GM12878 (cell line): ENCODE measurements around the gene DCAF5. TPM values are rescaled to one million over a fixed set of nuclear protein-coding genes. Genes with fewer than 3 reads are reported as not detected.

Source experiments
- ATAC-seq: fragments of 200-7000 bp; cut with Tn5 transposase; 3 replicates; pipeline ENCODE4 v1.9.1; 2020; ENCODE audit warnings: mild to moderate bottlenecking, moderate library complexity
- BruUV-seq: library from RNA; stranded (reverse); fragments of 400-500 nt; replicated peaks from 2 replicates; lab custom pipeline; 2021; lab: Mats Ljungman, UMichigan
- CTCF ChIA-PET: fragments of 300-600 bp; sonication (Branson Sonifier 250); formaldehyde crosslinking; extraction: SDS; loops from one replicate; lab custom pipeline; 2021; ENCODE audit warnings: inconsistent platforms; lab: Yijun Ruan, JAX
- POLR2A ChIA-PET: fragments of 350-600 bp; formaldehyde crosslinking; extraction: SDS; loops from one replicate; lab custom pipeline; 2021; ENCODE audit warnings: inconsistent platforms; lab: Charles Lee
- RAD21 ChIA-PET: fragments of 300-600 bp; sonication (Branson Sonifier 250); formaldehyde crosslinking; loops from one replicate; lab custom pipeline; 2023; ENCODE audit warnings: antibody characterized with exemption; ENCODE audit not compliant: unreplicated experiment; lab: Charles Lee
- SMC1A ChIA-PET: fragments of 300-600 bp; sonication (Branson Sonifier 250); formaldehyde crosslinking; loops from one replicate; lab custom pipeline; 2023; ENCODE audit not compliant: unreplicated experiment, uncharacterized antibody; lab: Charles Lee
- DNase-seq: peaks from one replicate; pipeline ENCODE4 v3.0.0-alpha.2; 2011; ENCODE audit warnings: low read depth, low spot score
- FAIRE-seq: peaks from 3 replicates; lab custom pipeline; 2011; peaks lifted over from hg19 to GRCh38; lab: Jason Lieb, UNC
- H2AFZ ChIP-seq: 2 replicates; pipeline ENCODE4 v1.6.0; 2011; ENCODE audit warnings: low read depth, low read length, control low read depth; ENCODE audit not compliant: control insufficient read depth
- H3K27ac ChIP-seq: 2 replicates; pipeline ENCODE4 v1.5.1; 2011; ENCODE audit warnings: control low read depth; ENCODE audit not compliant: control insufficient read depth, insufficient read depth
- H3K27me3 ChIP-seq, 2 experiments: replicated peaks in 1 of 2; 2 replicates each; pipeline versions ENCODE4 v1.6.0 to v1.6.1; 2011; ENCODE audit warnings: low read length in 1 of 2; ENCODE audit not compliant: control insufficient read depth in 2 of 2, insufficient read depth in 2 of 2
- H3K36me3 ChIP-seq, 2 experiments: 2 replicates each; pipeline ENCODE4 v1.5.1; 2011; ENCODE audit warnings: low read length in 1 of 2; ENCODE audit not compliant: control insufficient read depth in 2 of 2, insufficient read depth in 2 of 2
- H3K4me1 ChIP-seq: 2 replicates; pipeline ENCODE4 v1.6.1; 2011; ENCODE audit warnings: mild to moderate bottlenecking, low read length, moderate library complexity, mixed read lengths; ENCODE audit not compliant: control insufficient read depth, insufficient read depth
- H3K4me2 ChIP-seq: 2 replicates; pipeline ENCODE4 v1.6.0; 2011; ENCODE audit warnings: control low read depth; ENCODE audit not compliant: control insufficient read depth, insufficient read depth
- H3K4me3 ChIP-seq: fragments of 200-600 bp; sonication (generic); 2 replicates; pipeline ENCODE4 v1.5.1; 2016
- H3K79me2 ChIP-seq: 2 replicates; pipeline ENCODE4 v1.6.0; 2011; ENCODE audit warnings: low read length; ENCODE audit not compliant: control insufficient read depth, insufficient read depth
- H3K9ac ChIP-seq: 2 replicates; pipeline ENCODE4 v1.8.0; 2011; ENCODE audit warnings: low read length, control low read depth, mixed read lengths; ENCODE audit not compliant: control insufficient read depth, insufficient read depth
- H3K9me3 ChIP-seq: replicated peaks from 3 replicates; pipeline ENCODE4 v1.5.1; 2011; ENCODE audit warnings: mild to moderate bottlenecking, low read length; ENCODE audit not compliant: control insufficient read depth, insufficient read depth
- H4K20me1 ChIP-seq: 2 replicates; pipeline ENCODE4 v1.6.0; 2011; ENCODE audit not compliant: control insufficient read depth, insufficient read depth
- ATF7 ChIP-seq: fragments of 450-650 bp; IDR thresholded peaks from 2 replicates; pipeline ENCODE4 v1.6.1; 2016; ENCODE audit warnings: low read depth, mild to moderate bottlenecking
- FOXK2 ChIP-seq: fragments of 450-650 bp; IDR thresholded peaks from 2 replicates; pipeline ENCODE4 v1.6.1; 2017; ENCODE audit warnings: mild to moderate bottlenecking, moderate library complexity
- NFIC ChIP-seq: IDR thresholded peaks from 2 replicates; pipeline ENCODE4 v1.6.1; 2012; ENCODE audit warnings: low read depth, mild to moderate bottlenecking, inconsistent platforms, low read length, moderate library complexity
- PKNOX1 ChIP-seq: fragments of 450-650 bp; IDR thresholded peaks from 2 replicates; pipeline ENCODE4 v1.6.1; 2016; ENCODE audit warnings: mild to moderate bottlenecking
- PRDM15 ChIP-seq: fragments of 450-650 bp; formaldehyde crosslinking; IDR thresholded peaks from 2 replicates; pipeline ENCODE4 v1.4.0; 2020; ENCODE audit warnings: mild to moderate bottlenecking, moderate library complexity
- SMARCA5 ChIP-seq: fragments of 450-650 bp; IDR thresholded peaks from 2 replicates; pipeline ENCODE4 v1.6.1; 2017; ENCODE audit warnings: mild to moderate bottlenecking
- ZBED1 ChIP-seq: IDR thresholded peaks from 2 replicates; pipeline ENCODE4 v1.6.1; 2016; ENCODE audit warnings: borderline replicate concordance
- WGBS: methylation state at CpG from one replicate; pipeline ENCODE4 v1.1.6; 2016; ENCODE audit warnings: low lambda C conversion rate; ENCODE audit not compliant: insufficient replicate concordance, insufficient coverage; ENCODE audit errors: missing lambda C conversion rate; 5-methylcytosine and 5-hydroxymethylcytosine counted together
- in situ Hi-C: fragments of 300-500 bp; cut with MboI; formaldehyde crosslinking; loops from 9 replicates; pipeline ENCODE4 v1.14.3; 2018; ENCODE audit warnings: mixed read lengths
- intact Hi-C: fragments of 100-400 bp; cut with micrococcal nuclease; formaldehyde crosslinking; loops from one replicate; pipeline ENCODE4 v1.14.2; 2022; ENCODE audit not compliant: unreplicated experiment
- polyA plus RNA-seq, 11 experiments: library from polyadenylated mRNA; depleted of rRNA in 4 of 11; unstranded in 6 of 11; stranded (reverse) in 5 of 11; fragments of >200 nt; fragmentation: Nextera tagmentation in 4 of 11; fragmentation: Illumina TruSeq in 1 of 11; extraction: Ambion mirVana in 4 of 11; extraction: Trizol in 1 of 11; gene quantifications; 1 replicate in 1 of 11; 2 replicates in 10 of 11; pipeline versions ENCODE4 v1.2.1 to v1.2.3, GENCODE V29; 2011 to 2016; ENCODE audit warnings: inconsistent platforms in 2 of 11, missing spikeins in 2 of 11, low read depth in 1 of 11
- total RNA-seq, 4 experiments: library from RNA; depleted of rRNA in 3 of 4; stranded (reverse); fragments of >200 nt in 3 of 4; fragmentation: Illumina TruSeq in 1 of 4; extraction: Trizol in 1 of 4; gene quantifications; 2 replicates each; pipeline versions ENCODE4 v1.2.1 to v1.2.3, GENCODE V29; 2013 to 2021

DCAF5 gene
- total and polyA plus RNA-seq, 10 of the 15 experiments (the other 5 are each of a cell fraction or from before 2014, with no cell fraction given): 6.8 to 38.1 (median 19.1) TPM

GRCh38 chr14:69137416-69137815, 15.5 kb downstream of the DCAF5 start:
- H3K4me1 ChIP-seq: peaks cover 18% of the 10 kb centered on the region
- RAD21 ChIA-PET: interaction anchor here (0.6 to 0.9 kb wide), 3 partner anchors 8 to 578 kb away, joined by 3 to 4 read pairs (median 3); no protein-coding TSS in a partner anchor

More at GRCh38 chr14:69137416-69137815, 15.5 kb downstream of the DCAF5 start:
- SMC1A ChIA-PET: interaction anchor here (1.3 to 1.6 kb wide), 3 partner anchors 8 to 9 kb away, joined by 3 to 8 read pairs (median 3); no protein-coding TSS in a partner anchor
- no peak for FAIRE-seq
- no peak for DNase-seq
- in situ Hi-C loops: no loop called here
- POLR2A ChIA-PET: interaction anchor here (1.2 kb wide), 1 partner anchor 10 kb away, joined by 3 read pairs; no protein-coding TSS in a partner anchor
- CTCF ChIA-PET: interaction anchor here (1.2 to 4.6 kb wide), 4 partner anchors 7 to 13 kb away, joined by 4 to 30 read pairs (median 6); no protein-coding TSS in a partner anchor
- no TSS peak for BruUV-seq
- Histone ChIP-seq H2AFZ (no peak overlapping the region), H3K9ac (no peak overlapping the region), H3K27ac (no peak overlapping the region; the same call in 1 of the 2 replicates), H3K4me3 (no peak overlapping the region), H3K27me3 (no peaks in the 10 kb centered on the region), H3K36me3 (peaks cover 0 to 15% of the 10 kb centered on the region in 2 experiments; a peak in 2 of 4 replicates), H3K9me3 (no peaks in the 10 kb centered on the region), H3K79me2 (peaks cover 38% of the 10 kb centered on the region), H3K4me2 (peak overlapping the region; percentile 2; the same call in 1 of the 2 replicates), H4K20me1 (0 out of 2 replicates have a peak, but pooled peaks cover 3% of the 10 kb centered on the region)
- TF ChIP-seq ZBED1 (0 out of 2 replicates have a peak, but pooled peaks have one; percentile 24), PKNOX1 (0 out of 2 replicates have a peak, but pooled peaks have one; percentile 6), NFIC (peak; percentile 43; the same call in 1 of the 2 replicates), PRDM15 (CRISPR knock-in tag) (no peak), FOXK2 (no peak), SMARCA5 (no peak), ATF7 (no peak)
- intact Hi-C loops: no loop called here
- peak; percentile 87 for ATAC-seq
- WGBS: 17% methylated on average over 1 of the region's 1 CpG
